Brain pericyte (primary cell): Measurements from ENCODE around the gene NDRG2.
A peak's percentile ranks its signal among the peaks of the same experiment; 100 is the strongest.

Source experiments
- DNase-seq: peaks from one replicate; pipeline ENCODE4 v3.0.0-alpha.2; 2012; ENCODE audit warnings: low read depth, low spot score

Gene NDRG2

GRCh38 chr14:21034707-21035106 lies 9.8 kb upstream of the NDRG2 start, which contains the start of gene RNASE13:
RNASE13 (minus strand) TSS chr14:21034807; CDS start chr14:21034288, 519 bp downstream.
- DNase-seq, result no peak

DNA sequence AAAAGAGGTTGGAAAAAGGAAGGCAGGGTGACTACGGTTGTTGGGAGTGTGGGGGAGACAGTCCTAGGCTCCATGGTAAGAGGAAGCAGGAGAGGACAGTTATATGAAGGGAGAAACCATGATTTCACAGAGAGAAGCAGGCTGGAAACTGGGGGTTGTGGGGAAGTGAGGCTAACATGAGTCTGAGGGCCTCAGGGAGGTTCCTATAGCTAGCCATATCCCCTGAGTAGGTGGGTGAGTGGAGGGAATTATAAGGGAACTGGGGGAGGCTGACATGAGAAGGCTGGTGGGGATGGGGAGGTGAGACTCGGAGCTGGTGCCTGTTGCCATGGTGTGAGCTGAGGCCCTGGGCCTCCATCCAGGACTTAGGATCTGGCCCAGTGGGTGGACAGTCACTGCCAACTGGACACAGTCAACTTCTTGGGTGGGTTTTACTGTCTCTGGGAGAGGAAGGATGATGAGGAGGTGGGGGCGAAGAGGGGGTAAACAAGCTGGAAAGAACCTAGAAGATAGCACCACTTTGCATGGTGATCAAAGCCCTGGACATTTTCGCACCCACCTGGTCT lies 8.4 kb upstream of the NDRG2 start:
- no peak for DNase-seq

DNA sequence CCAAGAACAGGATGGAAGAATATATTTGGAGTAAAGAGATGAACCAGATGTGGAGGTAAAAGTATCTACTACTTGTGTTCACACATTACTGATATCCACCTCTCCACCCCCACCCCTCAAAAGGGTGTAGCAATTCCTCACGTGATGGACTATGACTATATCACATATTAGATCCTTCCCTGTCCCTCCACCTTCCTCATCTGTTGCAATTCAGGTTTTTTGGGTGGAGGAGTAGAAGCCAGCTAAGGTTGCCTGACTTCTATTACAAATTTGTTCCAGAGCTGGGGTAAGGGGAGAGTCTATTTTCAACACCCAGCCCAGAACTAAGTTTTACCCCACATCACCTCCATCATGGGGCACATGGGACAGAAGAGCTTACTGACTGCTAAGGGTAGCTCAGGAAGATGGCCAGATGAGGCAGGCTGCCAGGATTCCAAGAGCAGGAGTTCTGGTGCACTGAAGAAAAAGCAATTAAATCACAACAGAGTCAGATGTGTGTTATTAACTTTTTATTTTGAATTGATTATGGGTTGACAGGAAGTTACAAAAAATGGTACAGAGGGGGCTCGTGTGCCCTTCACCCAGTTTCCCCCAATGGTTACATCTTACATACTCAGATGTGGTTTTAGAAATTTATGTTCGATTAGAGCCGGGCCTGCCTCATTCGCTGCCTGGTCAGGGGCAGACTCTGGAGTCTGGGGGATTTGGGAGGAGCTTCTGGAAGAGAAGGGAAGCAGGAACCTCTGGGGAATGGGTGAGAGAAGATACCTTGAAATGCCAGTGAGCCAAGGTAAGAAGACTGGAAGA lies 7.7 kb upstream of the NDRG2 start:
- DNase-seq, result no peak

GRCh38 chr14:21030531-21030930 lies 5.7 kb upstream of the NDRG2 start:
- DNase-seq, result no peak

DNA sequence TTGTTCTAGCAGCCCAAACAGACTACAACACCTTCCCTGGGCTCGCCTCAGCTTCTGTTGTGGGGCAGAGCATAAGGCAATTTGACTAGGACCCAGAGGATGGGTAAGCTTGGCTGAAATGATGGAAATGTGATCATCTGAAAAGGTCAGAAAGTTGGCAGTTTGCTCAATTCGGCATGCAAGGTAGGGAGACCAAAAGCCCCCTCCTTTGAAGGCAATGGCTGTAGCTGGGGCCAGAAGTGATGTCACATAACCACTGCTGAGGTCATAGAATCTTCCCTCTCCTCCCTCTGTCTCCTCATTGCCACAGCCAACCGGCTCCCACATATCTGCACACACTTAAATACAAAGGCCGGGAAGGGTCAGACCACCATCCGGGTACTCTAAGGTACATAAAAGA lies 5.1 kb upstream of the NDRG2 start, which contains the start of gene TPPP2:
Gene TPPP2, plus strand, starts transcription at position 301 of the 400 bp plus-strand sequence. CDS start 365 bp downstream, outside the sequence.
- no peak for DNase-seq

- no peak for DNase-seq
These were observed 2.1 kb upstream of the NDRG2 start for GRCh38 chr14:21026988-21027315.

GRCh38 chr14:21026274-21026987 lies 1.6 kb upstream of the NDRG2 start:
- DNase-seq, result no peak

GRCh38 chr14:21025371-21026273 lies 761 bp upstream of the NDRG2 start:
- no peak for DNase-seq

DNA sequence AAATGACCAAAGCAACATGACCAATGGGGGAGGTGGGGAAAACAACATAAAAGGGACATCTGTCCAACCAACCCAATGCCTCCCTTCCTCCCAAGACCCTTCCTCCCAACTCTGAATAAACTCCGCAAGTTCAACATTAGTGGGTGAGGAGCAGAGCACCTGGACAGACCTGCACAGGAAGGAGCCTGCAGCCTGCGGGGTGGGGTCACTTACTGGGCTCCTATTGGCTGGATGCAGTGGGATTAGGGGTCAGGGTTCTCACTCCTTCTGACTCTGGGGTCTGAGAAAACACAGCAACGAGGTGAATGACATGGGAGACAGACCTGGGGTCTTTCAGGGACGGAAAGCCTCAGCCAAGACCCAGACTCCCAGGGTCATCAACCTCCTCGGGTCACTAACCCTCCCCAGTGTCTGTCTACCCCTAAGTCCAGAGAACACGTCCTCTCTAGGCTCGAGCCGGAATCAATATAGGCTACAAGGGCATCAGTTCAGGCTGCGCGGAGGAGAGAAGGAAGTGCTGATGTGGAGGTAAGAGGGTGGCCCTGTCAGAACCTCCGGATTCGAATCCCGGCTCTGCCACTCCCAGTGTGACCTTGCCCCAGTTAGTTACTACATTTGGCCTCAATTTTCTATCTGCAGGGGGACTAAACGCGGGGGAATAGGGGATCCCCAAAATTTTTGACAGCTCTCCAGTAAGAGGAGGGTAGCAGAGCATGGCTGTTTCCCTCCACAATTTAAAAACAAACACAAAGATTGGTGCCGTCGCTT lies 860 bp downstream of the NDRG2 start:
- no peak for DNase-seq

DNA sequence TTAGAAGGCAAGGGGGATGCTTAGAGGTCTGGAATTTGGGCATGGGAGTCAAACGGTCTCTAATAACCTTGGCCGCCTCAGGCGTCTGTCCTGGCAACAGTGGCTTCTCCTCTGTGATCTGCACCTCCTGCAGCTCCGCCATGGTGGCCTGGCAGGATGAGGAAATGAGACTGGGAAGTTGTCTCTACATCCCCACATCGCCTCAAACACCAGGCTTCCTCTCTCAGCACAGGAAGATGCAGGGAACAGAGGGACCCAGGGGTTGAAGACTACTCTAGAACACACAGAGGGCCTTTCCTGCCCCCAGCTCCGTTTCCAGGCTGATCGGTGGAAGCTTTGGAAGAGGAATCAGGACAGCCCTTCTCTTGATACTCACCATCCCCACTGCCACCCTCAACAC lies 1.7 kb downstream of the NDRG2 start:
- DNase-seq, result no peak

- no peak for DNase-seq
These were observed 2.2 kb downstream of the NDRG2 start for GRCh38 chr14:21022686-21023085.

GRCh38 chr14:21020977-21021545 lies 3.8 kb downstream of the NDRG2 start:
- DNase-seq, result no peak

- no peak for DNase-seq
These were observed 5.5 kb downstream of the NDRG2 start for GRCh38 chr14:21019366-21019765.

- no peak for DNase-seq
These were observed 6.1 kb downstream of the NDRG2 start for GRCh38 chr14:21018781-21019180.

GRCh38 chr14:21018286-21018685 lies 6.6 kb downstream of the NDRG2 start:
- DNase-seq, result no peak

DNA sequence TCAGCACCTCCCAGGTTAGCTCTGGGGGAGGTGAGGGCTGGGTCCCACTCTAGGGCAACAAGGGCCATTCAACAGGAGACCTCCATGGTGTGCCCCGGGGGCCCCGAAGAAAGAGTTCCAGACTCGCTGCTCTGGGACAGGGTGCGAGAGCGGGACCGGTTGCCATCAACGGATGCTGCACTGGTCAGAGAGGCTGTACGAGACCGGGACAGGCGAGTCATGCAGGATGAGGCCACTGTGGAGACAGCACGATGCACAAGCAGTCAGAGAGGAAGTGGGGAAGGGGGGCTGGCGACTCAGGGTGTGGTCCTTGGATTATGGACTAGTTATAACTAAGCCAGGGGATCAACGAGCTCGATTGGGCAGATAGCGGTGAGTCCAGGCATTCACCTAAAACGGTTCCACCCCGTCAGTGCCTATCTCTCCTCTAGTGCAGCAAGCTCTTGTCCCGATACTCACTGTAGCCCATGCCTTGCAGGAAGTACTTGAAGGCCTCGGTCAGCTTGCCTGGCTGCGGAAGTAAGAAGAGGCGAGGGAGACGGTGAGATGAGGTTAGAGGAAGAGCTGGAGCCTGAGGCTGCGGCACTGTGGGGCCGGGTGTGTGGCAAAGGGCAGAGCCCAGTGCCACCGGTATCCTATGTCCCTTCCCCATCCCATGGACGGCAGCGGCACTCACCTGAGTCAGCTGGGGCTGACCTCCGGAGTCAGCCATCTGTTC lies 7.2 kb downstream of the NDRG2 start:
- DNase-seq, result no peak

DNA sequence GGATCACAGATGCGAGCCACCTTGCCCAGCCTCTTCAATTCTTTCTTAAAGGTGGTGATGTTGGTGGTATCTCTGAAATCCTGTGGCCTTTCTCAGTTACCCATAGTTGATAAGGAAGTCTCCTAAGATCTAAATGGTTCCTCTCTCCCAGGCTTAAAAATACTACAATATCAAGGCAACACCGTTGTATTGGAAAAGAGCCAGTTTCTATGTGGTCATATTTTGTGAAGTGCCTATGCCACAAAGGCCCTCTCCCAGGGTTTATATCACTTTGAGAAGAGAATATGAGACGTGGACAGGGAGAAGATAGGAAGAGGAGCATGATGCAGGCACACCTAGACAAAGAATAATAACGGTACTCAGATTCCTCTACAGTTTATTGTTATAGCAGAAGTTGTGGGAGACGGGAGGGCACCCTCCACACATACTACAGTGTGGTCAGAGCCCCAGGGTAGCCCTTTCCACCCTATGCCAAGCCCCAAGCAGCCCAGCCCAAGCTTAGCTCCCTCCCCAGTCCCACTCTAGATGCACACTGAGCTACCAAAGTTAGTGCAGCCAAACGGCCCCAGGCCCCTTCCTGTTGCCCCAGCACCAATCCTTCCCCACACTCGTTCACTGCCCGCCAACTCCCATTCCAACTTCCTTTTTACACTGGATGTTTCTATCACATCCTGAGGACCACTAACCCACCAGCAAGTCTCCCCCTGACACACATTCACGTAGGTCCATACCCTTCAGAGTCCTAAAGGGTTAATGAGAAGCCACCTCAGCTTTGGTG lies 8.3 kb downstream of the NDRG2 start:
- no peak for DNase-seq

- DNase-seq, result no peak
These were observed 9.5 kb downstream of the NDRG2 start for GRCh38 chr14:21015312-21015711.

DNA sequence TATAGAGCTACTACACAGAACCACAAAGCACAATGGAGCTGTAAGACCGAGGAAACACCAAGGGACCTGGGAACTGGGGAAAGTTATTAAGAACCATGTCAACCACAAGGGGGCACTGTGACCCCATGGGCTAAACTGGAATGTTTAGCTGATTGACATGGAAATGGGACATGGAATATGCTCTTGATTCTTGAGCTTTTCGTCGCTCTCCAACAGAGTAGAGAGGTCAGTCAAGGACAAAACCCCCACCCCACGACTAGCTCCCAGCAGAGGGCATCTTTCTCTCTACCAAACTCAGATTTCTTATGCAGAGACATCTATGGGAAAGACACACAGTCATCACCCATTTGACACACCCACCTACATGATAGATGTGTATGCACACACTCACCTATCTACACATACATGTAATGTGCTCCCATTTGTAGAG lies 10.1 kb downstream of the NDRG2 start:
- peak; percentile 62 for DNase-seq
